WTC11 (cell line): ENCODE measurements around the gene DDX55.

Source experiments
- AFF4 ChIP-seq: sonication (generic); formaldehyde crosslinking; IDR thresholded peaks from 2 replicates; pipeline ENCODE4 v1.8.1; 2023; ENCODE audit warnings: mild to moderate bottlenecking, missing genetic modification reagents, borderline replicate concordance
- CREB1 ChIP-seq: sonication (generic); formaldehyde crosslinking; IDR thresholded peaks from 2 replicates; pipeline ENCODE4 v1.8.0; 2023; ENCODE audit warnings: mild to moderate bottlenecking, missing genetic modification reagents
- MAX ChIP-seq: sonication (generic); formaldehyde crosslinking; IDR thresholded peaks from 2 replicates; pipeline ENCODE4 v1.8.0; 2022; ENCODE audit warnings: mild to moderate bottlenecking, missing genetic modification reagents
- OVOL2 ChIP-seq: fragments of 250-450 bp; sonication (Bioruptor Pico); IDR thresholded peaks from 2 replicates; pipeline ENCODE4 v1.9.0; 2021; ENCODE audit warnings: mild to moderate bottlenecking, borderline replicate concordance
- TF ChIP-seq, protein P1 (sequence below): fragments of 200-600 bp; IDR thresholded peaks from 2 replicates; pipeline ENCODE4 v1.8.0; 2022; ENCODE audit warnings: antibody characterized with exemption
- TF ChIP-seq, protein P2 (sequence below): sonication (generic); formaldehyde crosslinking; IDR thresholded peaks from 2 replicates; pipeline ENCODE4 v1.8.0; 2022; ENCODE audit warnings: mild to moderate bottlenecking, missing genetic modification reagents

DNA sequence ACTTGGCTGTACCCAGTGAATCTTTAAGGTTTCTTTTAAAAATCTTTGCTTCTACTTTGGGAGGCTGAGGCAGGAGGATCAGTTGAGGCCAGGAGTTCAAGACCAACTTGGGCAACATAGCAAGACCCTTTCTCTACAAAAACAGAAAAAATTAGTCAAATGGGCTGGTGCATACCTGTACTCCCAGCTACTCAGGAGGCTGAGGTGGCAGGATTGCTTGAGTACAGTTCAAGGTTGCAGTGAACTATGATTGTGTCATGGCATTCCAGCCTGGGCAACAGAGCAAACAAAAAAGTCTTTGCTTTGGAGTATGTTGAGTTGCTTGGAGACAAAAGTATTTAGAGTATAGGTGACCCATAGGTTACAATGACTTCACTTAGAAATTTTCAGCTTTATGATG is 6.2 kb upstream of the DDX55 start:
- TF ChIP-seq, protein P1, sequence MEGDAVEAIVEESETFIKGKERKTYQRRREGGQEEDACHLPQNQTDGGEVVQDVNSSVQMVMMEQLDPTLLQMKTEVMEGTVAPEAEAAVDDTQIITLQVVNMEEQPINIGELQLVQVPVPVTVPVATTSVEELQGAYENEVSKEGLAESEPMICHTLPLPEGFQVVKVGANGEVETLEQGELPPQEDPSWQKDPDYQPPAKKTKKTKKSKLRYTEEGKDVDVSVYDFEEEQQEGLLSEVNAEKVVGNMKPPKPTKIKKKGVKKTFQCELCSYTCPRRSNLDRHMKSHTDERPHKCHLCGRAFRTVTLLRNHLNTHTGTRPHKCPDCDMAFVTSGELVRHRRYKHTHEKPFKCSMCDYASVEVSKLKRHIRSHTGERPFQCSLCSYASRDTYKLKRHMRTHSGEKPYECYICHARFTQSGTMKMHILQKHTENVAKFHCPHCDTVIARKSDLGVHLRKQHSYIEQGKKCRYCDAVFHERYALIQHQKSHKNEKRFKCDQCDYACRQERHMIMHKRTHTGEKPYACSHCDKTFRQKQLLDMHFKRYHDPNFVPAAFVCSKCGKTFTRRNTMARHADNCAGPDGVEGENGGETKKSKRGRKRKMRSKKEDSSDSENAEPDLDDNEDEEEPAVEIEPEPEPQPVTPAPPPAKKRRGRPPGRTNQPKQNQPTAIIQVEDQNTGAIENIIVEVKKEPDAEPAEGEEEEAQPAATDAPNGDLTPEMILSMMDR: no peak
- TF ChIP-seq, protein P2, sequence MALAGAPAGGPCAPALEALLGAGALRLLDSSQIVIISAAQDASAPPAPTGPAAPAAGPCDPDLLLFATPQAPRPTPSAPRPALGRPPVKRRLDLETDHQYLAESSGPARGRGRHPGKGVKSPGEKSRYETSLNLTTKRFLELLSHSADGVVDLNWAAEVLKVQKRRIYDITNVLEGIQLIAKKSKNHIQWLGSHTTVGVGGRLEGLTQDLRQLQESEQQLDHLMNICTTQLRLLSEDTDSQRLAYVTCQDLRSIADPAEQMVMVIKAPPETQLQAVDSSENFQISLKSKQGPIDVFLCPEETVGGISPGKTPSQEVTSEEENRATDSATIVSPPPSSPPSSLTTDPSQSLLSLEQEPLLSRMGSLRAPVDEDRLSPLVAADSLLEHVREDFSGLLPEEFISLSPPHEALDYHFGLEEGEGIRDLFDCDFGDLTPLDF (CRISPR knock-in tag): no peak
- TF ChIP-seq OVOL2 (CRISPR knock-in tag) (no peak), MAX (no peak), CREB1 (CRISPR knock-in tag) (no peak), AFF4 (CRISPR knock-in tag) (no peak)
